NCI-H146 treated with DMSO at 0.1 percent for 48 hours (cell line): ENCODE results near the gene RHBDF2.
"Not testable (repeated sequence)": the region's sequence is repeated elsewhere in the genome, so short reads cannot be mapped to it uniquely, and the experiment has no call there.

Source experiments
- DNase-seq: peaks from one replicate; lab custom pipeline; 2025; ENCODE audit not compliant: unreplicated experiment; lab: John Stamatoyannopoulos, UW

The RHBDF2 gene

GRCh38 chr17:76538281-76538931 is 37.2 kb upstream of the RHBDF2 start:
- no peak for DNase-seq

- no peak for DNase-seq
Observed at GRCh38 chr17:76537578-76538280, 36.5 kb upstream of the RHBDF2 start, which contains the start of gene CYGB. Gene CYGB, minus strand, starts transcription at chr17:76537709. Its CDS starts 167 bp downstream, at chr17:76537542.

GRCh38 chr17:76537288-76537577 is 36.0 kb upstream of the RHBDF2 start:
- no peak for DNase-seq

DNA sequence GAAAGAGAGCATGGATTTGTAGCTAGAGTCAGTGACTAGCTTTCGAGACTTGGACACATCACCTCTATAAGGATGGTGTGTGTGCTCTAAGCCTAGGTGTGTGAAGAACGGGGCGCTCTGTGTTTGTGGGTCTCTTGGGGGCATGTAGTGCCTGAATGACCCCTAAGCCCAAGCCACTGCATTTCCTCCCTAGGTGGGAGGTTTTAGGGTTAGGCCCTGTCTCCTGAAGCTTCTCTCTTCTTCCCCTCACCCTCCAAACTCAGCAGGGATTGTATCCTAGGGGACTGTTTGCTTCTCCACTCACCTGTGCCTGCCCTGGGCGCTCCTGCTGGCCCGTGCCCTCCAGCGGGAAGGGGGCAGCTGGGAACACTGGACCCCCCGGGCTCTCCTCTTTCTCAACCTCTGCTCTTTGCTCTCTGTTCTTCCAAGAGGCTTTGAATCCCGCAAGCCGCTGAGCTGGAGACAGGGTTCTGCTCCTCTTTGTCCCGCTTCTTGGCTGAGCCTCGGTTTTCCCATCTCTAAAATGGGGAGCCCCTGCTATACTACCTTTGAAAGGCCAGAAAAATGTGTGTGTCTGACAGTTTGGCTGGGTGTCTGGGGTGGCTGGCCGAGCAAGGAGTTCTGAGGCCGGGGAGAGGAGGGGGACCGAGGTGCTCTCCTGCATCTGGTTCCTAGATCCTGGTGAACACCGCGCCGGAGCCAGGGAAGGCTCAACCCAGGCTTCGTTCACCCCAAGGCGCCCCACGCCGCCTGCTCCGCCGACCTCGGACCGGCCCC is 35.5 kb upstream of the RHBDF2 start:
- no peak for DNase-seq

GRCh38 chr17:76535788-76536510 is 34.7 kb upstream of the RHBDF2 start:
- DNase-seq: no peak

DNA sequence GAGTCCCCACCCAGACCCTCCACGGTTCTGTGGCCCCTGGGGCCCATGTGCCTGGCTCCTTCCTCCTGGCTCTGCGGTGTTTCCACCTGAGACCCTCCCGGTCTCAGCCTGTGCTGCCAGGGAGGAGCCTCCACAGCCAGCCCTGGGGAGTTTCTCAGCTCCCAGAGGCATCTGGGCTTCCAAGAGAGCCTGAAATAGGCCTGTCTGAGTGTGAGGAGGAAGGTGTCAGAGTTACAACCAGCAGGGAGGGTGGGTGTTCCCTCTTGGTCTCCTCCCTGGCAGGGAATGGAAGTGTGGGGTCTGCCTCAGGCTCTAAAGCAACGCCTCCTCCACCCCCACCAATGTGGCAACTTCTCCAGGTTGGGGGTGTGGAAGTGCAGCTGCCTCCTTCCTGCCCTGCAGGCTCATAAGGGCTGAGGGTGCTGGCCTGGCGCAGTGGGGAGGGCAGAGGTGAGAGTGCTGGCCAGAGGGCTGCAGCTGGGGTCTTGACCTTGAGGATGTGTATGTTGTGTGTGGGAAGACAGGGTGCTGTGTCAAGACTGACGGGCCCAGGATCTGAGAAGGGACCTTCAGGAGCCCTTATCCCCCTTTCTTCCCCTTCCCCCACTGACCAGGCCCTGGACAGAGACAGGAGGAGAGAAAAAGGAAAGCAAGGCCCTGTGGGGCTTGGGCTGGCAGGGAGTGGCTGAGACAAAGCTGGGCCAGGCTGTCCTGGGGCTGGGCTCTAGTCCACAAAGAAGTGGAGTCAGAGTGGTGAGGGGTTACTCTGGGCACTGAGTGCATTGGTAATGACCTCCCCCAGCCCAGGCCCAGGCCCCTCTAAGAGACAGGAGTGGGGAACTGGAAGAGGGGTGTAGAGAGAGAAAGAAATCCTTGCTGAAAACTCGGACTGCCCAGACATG is 33.9 kb upstream of the RHBDF2 start:
- DNase-seq: no peak

GRCh38 chr17:76533640-76534359 is 32.6 kb upstream of the RHBDF2 start:
- DNase-seq: not testable (repeated sequence)

DNA sequence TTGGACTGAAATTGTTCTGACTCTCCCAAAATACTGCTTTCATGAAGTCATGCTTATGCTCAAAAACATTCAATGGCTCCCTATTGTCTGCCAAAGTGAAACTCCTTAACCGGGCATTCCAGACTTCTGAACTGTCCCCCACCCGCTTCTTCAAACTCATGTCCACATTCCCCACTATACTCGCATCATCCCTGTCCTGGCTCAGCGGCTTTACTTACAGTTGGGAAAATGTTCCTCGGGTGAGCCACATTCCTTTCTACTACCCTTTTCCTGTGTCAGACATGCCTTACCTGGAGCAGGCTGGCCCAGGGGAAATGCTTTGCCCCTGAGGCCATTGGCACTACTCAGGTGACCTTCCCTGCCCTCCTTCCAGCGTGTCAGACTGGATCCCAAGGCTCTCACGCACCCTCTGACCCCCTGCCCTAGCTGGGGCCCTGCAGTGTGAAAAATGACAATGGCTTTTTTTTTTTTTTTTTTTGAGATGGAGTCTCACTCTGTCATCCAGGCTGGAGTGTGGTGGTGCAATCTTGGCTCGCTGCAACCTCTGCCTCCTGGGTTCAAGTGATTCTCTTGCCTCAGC is 30.9 kb upstream of the RHBDF2 start:
- no peak for DNase-seq

GRCh38 chr17:76531486-76532038 is 30.3 kb upstream of the RHBDF2 start:
- no peak for DNase-seq

DNA sequence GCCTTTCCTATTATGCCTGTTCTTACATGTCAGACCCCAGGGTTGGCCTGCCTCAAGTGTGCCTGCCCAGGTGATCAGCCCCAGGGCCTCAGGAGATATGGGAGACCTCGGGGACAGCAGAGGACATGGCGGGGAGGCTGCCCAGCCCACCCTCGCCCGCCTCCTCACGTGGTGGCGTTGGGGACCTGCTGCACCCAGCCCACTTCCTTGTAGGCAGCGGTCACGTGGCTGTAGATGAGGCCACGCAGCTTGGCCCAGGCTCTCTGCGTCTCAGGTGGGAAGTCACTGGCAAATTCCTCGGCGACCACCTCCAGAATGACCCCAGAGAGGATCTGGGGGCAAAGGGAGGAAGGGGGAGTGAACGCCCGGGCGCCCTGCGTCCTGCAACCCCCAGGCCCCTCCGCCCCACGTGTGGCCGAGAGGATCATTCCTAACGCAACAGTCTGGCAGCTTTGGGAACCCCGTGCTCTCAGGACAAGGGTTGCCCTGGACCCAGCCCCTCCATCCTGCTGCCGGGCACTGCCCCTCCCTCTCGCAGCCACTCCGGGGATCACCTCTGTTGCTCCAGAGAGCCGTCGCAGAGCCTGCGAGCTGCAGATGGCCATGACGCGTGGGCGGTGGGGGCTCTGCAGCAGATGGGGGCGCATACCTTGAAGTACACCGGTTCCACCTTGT is 29.7 kb upstream of the RHBDF2 start:
- DNase-seq: no peak

DNA sequence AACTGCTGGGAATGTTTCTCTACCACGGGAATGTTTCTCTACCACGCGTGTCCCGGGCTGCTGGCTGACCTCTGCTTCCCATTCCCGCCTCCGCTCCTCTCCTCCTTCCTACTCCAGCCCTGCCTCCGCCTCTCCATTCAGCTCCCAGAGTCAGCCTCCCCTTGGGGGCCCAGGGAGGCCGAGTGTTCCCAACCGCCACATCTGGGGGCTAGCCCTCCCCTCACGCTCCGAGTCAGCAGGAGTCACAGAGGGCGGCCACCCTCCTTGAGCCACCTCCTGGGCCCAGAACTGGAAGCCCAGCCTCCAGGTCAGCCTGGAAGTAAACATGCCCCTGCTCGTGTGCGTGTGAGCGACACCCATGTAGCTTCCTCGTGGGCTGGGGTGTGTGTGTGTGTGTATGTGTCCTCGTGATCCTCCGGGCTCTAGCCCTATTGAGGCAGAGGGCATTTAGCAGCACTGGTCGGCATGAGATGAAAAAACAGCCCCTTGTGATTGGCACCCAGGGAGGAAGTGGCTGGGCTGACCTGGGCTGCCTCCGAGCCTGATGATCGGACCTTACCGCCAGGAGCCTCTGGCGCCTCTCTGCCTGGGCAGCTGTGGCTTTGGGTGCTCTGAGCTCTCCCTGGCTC is 29.0 kb upstream of the RHBDF2 start:
- DNase-seq: no peak

DNA sequence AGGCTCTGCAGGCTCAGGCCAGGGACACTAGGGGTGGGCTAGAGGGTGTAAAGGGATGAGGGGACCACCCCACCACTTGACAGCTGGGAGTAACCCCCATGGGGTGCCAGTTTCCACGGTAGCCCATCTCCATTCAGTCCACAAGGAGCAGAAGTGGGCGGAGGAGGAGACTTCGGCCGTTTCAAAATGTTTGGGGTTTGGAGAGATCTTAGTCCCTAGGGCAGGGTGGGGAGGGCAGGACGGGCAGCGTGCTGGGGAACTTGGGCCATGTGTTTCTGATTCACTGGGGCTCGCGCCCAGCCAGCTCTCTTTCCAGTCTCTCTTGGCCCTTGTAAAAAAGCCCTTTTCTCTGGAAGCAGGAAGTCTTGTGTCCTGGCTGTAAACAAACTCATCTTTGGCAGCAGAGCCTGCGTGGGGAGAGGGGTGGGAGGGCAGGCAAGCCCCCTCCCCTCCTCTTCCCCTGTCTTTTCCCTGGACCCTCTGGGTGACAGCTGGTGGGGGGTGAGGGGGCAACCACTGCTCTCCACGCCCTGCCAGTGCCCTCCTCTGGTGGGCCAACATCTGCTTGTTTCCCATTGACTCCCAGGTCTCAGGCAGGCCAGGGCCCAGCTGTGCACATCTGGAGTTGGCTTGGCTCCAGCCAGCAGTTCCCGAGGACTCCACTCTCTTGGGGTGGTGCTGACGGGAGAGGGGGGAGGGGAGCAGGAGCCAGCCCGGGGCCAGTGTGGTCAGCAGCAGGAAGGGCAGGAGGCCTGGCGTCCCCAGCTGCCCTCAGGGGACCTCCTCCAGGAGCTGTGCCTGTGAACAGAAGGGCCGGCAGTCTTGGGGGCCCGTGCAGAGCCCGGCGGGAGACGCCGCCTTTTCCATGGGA is 28.2 kb upstream of the RHBDF2 start:
- DNase-seq: no peak

- DNase-seq: no peak
Observed at GRCh38 chr17:76528528-76529223, 27.5 kb upstream of the RHBDF2 start.

- DNase-seq: no peak
Observed at GRCh38 chr17:76528156-76528527, 26.9 kb upstream of the RHBDF2 start.

- DNase-seq: no peak
Observed at GRCh38 chr17:76527430-76528111, 26.3 kb upstream of the RHBDF2 start.

GRCh38 chr17:76527016-76527415 is 25.8 kb upstream of the RHBDF2 start:
- DNase-seq: not testable (repeated sequence)
